Activated naive CD4-positive, alpha-beta T cell treated with Interleukin-2 at 50 U/mL for 16 hours (primary cell): ENCODE results near the gene ATP8A2.

Source experiments
- DNase-seq: peaks from one replicate; pipeline ENCODE4 v3.0.0-alpha.2; 2020

Gene ATP8A2

GRCh38 chr13:25733696-25734435 lies 362.1 kb downstream of the ATP8A2 start:
- DNase-seq, result no peak

- DNase-seq, result no peak
Measured at GRCh38 chr13:25738342-25739196, 366.8 kb downstream of the ATP8A2 start.

GRCh38 chr13:25739376-25739775 lies 367.6 kb downstream of the ATP8A2 start:
- DNase-seq, result no peak

- no peak for DNase-seq
Measured at GRCh38 chr13:25741796-25742195, 370.0 kb downstream of the ATP8A2 start.

GRCh38 chr13:25742220-25742619 lies 370.4 kb downstream of the ATP8A2 start:
- no peak for DNase-seq

GRCh38 chr13:25743421-25743820 lies 371.6 kb downstream of the ATP8A2 start:
- DNase-seq, result no peak

- no peak for DNase-seq
Measured at GRCh38 chr13:25744178-25744577, 372.4 kb downstream of the ATP8A2 start.

- DNase-seq, result no peak
Measured at GRCh38 chr13:25746131-25746530, 374.4 kb downstream of the ATP8A2 start.

- no peak for DNase-seq
Measured at GRCh38 chr13:25752957-25753551, 381.3 kb downstream of the ATP8A2 start.

GRCh38 chr13:25753976-25754375 lies 382.2 kb downstream of the ATP8A2 start:
- no peak for DNase-seq

- DNase-seq, result no peak
Measured at GRCh38 chr13:25756251-25756650, 384.5 kb downstream of the ATP8A2 start.

GRCh38 chr13:25756912-25757311 lies 385.1 kb downstream of the ATP8A2 start:
- DNase-seq, result no peak

- no peak for DNase-seq
Measured at GRCh38 chr13:25761041-25761440, 389.3 kb downstream of the ATP8A2 start.

GRCh38 chr13:25762281-25762680 lies 390.5 kb downstream of the ATP8A2 start:
- no peak for DNase-seq

GRCh38 chr13:25762795-25763377 lies 391.1 kb downstream of the ATP8A2 start:
- no peak for DNase-seq

- no peak for DNase-seq
Measured at GRCh38 chr13:25764378-25764777, 392.6 kb downstream of the ATP8A2 start.

- no peak for DNase-seq
Measured at GRCh38 chr13:25765266-25765665, 393.5 kb downstream of the ATP8A2 start.

GRCh38 chr13:25766576-25766975 lies 394.8 kb downstream of the ATP8A2 start:
- no peak for DNase-seq

- no peak for DNase-seq
Measured at GRCh38 chr13:25766991-25767390, 395.2 kb downstream of the ATP8A2 start.

GRCh38 chr13:25768376-25768775 lies 396.6 kb downstream of the ATP8A2 start:
- DNase-seq, result no peak

GRCh38 chr13:25768838-25769237 lies 397.1 kb downstream of the ATP8A2 start:
- no peak for DNase-seq

GRCh38 chr13:25770601-25771000 lies 398.8 kb downstream of the ATP8A2 start:
- DNase-seq, result no peak

- DNase-seq, result no peak
Measured at GRCh38 chr13:25771202-25771601, 399.4 kb downstream of the ATP8A2 start.
